T follicular helper cell (primary cell): ENCODE results near the gene ULBP2.
"Not testable (repeated sequence)": the region's sequence is repeated elsewhere in the genome, so short reads cannot be mapped to it uniquely, and the experiment has no call there.

Experiments
- DNase-seq: peaks from one replicate; pipeline ENCODE4 v3.0.0-alpha.2; 2020; ENCODE audit warnings: low read depth
- total RNA-seq, 2 experiments: gene quantifications; one replicate each; lab custom pipeline; 2026; lab: John Stamatoyannopoulos, UW

Gene ULBP2
- 0.36 to 1.3 reads per million in 2 experiments for total RNA-seq

- peak; percentile 91 for DNase-seq
Measured at GRCh38 chr6:149941583-149942460, at the start of gene ULBP2. ULBP2 (plus strand) TSS chr6:149942014; CDS start chr6:149942073, 59 bp downstream.

GRCh38 chr6:149895048-149895590 is 46.7 kb upstream of the ULBP2 start:
- DNase-seq, result no peak

- DNase-seq, result peak; percentile 12
Measured at GRCh38 chr6:149895833-149896271, 46.0 kb upstream of the ULBP2 start.

GRCh38 chr6:149896491-149896890 is 45.3 kb upstream of the ULBP2 start:
- no peak for DNase-seq

GRCh38 chr6:149897015-149897697 is 44.7 kb upstream of the ULBP2 start:
- no peak for DNase-seq

- no peak for DNase-seq
Measured at GRCh38 chr6:149897855-149898744, 43.7 kb upstream of the ULBP2 start, which contains the start of gene RAET1E. RAET1E (minus strand) TSS chr6:149898113; CDS start chr6:149890901, 7,212 bp downstream.

DNA sequence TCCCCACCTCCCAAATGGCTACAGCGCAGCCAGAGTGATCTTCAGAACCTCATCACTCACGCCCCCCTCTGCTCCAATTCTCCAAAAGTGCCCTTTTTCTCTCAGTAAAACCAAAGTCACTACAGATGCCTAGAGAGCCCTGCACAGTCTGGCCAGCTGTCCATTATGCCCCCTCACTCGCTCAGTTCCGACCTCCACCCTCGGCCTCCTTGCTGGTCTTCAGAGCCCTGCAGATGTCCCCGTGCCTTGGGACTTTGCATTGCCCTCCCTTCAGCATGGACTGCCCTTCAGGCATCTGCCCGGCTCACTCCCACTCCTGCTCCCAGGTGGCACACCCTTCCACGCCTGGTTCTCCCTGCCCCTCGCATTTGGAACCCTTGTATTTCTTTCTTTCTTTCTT is 42.8 kb upstream of the ULBP2 start:
- DNase-seq, result no peak

DNA sequence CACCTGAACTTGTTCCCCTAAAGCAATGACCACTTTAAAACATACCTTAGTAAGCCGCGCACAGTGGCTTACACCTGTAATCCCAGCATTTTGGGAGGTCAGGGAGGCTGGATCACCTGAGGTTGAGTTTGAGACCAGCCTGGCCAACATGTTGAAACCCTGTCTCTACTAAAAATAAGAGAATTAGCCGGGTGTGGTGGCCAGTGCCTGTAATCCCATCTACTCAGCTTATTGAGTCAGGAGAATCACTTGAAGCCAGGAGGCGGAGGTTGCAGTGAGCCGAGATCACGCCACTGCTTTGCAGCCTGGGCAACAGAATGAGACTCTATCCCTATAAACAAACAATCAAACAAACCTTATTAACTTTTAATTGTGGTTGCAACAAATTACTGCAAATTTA is 42.3 kb upstream of the ULBP2 start:
- no peak for DNase-seq

- no peak for DNase-seq
Measured at GRCh38 chr6:149899926-149900619, 41.7 kb upstream of the ULBP2 start.

DNA sequence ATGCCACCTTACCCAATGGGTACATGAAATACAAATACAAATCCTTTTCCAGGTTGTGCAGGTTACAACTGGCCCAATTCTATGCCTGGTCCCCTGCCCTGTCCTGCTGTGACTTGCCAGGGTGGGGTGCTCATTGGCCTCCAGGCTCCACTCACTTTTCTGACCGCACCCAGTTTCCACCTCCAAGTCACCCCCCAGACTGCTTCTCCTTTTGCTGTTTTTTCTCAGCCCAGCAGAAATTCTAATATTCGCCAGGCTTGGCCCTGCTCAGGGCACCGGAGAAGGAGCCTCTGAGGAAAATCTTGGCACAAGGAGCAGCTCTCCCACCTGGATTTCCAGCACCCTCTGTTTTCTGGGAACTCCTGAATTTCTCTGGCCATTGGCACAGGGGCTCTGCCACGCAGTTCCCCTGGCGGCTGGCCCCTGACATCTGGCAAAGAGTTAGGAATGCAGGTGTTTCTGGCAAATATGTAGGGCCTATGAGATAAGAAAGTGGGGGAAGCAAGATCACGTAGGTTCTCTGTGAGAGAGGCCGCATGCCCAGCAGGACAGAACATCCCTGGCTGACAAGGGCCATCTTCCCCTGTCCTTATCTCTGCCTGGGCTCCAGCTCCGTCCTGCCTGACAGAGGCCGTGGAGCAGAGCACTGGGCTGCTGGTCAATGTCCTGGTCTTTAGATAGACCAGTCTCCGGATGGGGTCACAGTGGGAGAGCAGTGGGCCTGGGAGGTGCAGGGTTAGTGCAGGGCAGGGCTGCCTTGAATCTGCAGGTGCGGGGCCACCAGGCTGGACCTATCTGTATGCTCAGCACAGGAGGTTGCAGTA is 41.0 kb upstream of the ULBP2 start:
- DNase-seq, result no peak

GRCh38 chr6:149901444-149902140 is 40.2 kb upstream of the ULBP2 start:
- no peak for DNase-seq

- DNase-seq, result no peak
Measured at GRCh38 chr6:149903938-149904611, 37.7 kb upstream of the ULBP2 start.

DNA sequence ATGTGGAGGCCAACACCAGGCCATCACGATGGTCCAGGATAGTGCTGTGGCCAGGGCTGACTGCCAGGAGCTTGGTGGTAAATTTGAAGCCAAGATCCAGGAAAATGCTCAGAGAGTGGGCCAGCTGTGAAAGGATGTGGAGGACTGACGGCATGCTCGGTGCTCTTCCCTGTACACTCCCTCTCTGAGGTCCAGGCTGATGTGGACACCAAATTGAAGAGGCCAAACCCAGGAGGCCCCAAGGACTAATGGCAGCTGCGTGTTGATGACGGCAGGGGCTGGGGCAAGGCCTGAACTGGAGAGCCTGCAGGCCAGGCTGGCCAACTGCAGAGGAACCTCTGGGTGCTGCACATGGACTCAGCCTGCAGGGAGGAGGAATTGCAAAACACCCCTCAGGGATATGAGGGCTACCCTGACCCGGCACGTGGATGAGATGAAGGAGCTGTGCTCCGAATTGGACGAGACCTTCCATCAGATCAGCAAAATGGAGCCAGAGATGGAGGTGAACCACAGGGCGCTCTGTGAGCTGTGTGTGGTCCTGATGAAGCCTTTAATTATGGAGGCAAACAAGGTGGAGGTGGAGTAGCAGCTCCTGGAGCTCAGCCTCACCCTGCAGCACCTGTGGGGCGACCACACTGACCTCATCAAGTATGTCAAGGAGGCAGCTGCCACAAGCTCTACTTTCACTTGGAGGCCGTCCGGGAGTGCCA is 37.0 kb upstream of the ULBP2 start:
- no peak for DNase-seq

GRCh38 chr6:149905371-149905910 is 36.4 kb upstream of the ULBP2 start:
- DNase-seq, result no peak

- DNase-seq, result no peak
Measured at GRCh38 chr6:149905911-149906371, 35.9 kb upstream of the ULBP2 start.

DNA sequence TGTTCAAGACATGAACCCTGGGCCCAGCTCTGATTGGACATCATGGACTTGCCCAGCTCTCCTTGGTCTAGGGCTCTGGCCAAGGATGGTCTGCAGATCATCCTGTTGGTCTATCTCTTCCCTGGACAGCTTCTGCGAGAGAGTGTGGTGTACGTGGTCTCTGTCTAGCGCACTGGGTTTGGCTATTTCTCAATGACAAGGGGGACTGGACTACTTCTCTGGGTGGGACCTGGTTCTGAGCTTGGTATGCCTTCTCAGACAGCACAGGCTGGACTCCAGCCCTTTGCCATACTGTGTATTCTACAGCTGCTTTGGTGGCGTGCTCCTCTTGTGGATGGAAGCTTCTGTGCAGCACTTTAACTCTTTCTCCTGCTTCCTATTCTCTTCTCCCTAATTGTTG is 35.4 kb upstream of the ULBP2 start:
- DNase-seq, result no peak

DNA sequence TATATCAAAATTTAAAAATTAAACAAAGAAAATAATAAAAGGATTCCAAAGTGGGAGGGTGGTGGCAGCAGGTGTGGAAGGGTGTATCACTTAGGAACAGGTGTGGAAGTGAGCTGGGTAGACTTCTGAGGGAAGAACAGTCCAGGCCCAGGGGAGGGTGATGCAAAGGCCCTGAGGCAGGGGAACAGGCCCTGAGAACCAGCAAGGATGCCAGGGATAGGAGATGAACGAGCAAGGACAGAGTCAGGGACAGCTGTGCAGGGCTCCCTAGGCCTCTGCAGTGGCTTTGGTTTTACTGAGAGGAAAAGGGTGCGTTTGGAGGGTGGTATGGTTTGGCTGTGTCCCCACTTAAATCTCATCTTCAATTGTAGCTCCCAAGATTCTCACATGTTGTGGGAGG is 34.5 kb upstream of the ULBP2 start:
- DNase-seq, result no peak

- not testable (repeated sequence) for DNase-seq
Measured at GRCh38 chr6:149908480-149908879, 33.3 kb upstream of the ULBP2 start.
